ENCODE data around the gene SNCG.
"Not testable (repeated sequence)": the region's sequence is repeated elsewhere in the genome, so short reads cannot be mapped to it uniquely, and the experiment has no call there.

SNCG gene

DNA sequence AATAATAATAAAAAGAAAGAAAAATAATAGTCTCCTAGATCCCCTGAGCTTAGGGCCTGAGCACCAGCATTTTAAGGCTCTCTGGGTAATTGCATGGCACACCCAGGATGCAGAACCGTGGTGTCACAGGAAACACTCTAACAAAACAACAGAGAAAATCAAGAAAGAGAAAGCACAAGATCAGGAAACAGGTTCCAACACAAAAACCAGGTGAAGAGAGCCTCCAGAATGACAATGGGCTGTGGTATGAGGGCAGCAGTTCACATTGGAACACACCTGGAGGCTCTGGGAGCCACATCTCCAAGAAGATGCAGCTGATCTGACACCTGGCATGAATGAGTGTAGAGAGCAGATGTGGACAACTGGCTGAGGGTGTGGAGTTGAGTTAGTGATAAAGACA is 8.1 kb upstream of the SNCG start:
- TF ChIP-seq, protein P1, sequence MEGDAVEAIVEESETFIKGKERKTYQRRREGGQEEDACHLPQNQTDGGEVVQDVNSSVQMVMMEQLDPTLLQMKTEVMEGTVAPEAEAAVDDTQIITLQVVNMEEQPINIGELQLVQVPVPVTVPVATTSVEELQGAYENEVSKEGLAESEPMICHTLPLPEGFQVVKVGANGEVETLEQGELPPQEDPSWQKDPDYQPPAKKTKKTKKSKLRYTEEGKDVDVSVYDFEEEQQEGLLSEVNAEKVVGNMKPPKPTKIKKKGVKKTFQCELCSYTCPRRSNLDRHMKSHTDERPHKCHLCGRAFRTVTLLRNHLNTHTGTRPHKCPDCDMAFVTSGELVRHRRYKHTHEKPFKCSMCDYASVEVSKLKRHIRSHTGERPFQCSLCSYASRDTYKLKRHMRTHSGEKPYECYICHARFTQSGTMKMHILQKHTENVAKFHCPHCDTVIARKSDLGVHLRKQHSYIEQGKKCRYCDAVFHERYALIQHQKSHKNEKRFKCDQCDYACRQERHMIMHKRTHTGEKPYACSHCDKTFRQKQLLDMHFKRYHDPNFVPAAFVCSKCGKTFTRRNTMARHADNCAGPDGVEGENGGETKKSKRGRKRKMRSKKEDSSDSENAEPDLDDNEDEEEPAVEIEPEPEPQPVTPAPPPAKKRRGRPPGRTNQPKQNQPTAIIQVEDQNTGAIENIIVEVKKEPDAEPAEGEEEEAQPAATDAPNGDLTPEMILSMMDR (IDR thresholded peaks at IDR 0.05; ENCODE audit: insufficient read depth, low read length, missing control alignments) = no peak
- no peak for DNase-seq (ENCODE audit: low read depth, low spot score)
- ChIA-PET POLR2A (no interaction called here), CTCF (interaction anchor here (1.1 to 17.4 kb wide), 4 partner anchors 6 to 257 kb away, joined by 3 to 171 read pairs (median 6); partner anchors contain the start of genes ADIRF, MMRN2 and SNCG)
- no peak overlapping the region for H3K4me3 ChIP-seq (ENCODE audit: low read depth, low read length)

DNA sequence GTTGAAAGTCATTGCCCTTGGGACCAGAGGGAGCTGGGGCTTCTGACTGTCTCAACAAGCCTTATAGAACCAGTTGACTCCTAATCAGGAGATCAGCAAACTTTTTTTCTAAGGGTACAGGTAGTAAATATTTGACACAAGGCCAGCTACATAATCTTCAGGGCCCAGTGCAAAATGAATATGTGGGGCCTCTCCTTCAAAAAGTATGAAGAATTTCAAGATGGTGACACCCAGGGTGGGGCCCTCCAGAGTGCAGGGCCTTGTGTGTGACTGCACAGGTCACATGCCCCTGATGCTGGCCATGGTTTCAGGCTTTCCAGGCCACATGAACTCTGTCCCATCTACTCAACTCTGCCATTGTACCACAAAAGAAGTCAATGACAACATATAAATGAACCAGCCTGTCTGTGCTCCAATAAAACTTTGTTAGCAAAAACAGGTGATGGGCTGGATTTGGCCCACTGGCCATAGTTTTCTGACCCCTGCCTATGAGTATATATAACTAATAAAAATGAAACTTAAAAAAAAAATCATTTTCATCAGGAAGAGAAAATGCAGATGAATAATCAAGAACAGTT is 7.1 kb upstream of the SNCG start:
- H3K4me3 ChIP-seq (ENCODE audit: low read depth, low read length) = no peak overlapping the region
- ChIA-PET POLR2A (no interaction called here), CTCF (interaction anchor here (1.3 to 17.4 kb wide), 4 partner anchors 5 to 257 kb away, joined by 3 to 171 read pairs (median 90); partner anchors contain the start of genes ADIRF, MMRN2 and SNCG)
- no peak for DNase-seq (ENCODE audit: low read depth, low spot score)
- TF ChIP-seq, protein P1 (IDR thresholded peaks at IDR 0.05; ENCODE audit: insufficient read depth, low read length, missing control alignments) = no peak

DNA sequence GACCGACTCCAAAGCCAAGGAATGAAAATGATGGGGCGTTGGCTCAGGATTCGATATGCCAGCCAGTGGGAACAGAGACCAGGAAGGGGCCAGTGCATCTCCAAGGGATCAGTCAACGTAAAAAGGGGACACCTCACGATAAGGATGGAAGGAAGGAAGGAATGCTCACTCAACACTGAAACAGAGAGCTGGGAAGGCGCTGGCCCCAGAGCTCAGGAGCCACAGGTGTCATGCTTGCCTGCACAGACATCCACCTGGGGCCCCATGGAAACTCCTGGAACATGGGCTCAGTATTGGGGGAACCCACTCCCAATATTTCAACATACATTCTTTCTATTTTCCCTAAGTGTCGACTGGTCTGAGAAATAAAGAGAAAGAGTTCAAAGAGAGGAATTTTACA is 6.3 kb upstream of the SNCG start:
- CTCF ChIA-PET = interaction anchor here (3.4 to 10.1 kb wide), 2 partner anchors 9 to 15 kb away, joined by 24 to 171 read pairs; partner anchors contain the start of gene ADIRF
- DNase-seq (ENCODE audit: low read depth, low spot score) = no peak
- no peak overlapping the region for H3K4me3 ChIP-seq (ENCODE audit: low read depth, low read length)
- POLR2A ChIA-PET = no interaction called here
- TF ChIP-seq, protein P1 (IDR thresholded peaks at IDR 0.05; ENCODE audit: insufficient read depth, low read length, missing control alignments) = no peak

DNA sequence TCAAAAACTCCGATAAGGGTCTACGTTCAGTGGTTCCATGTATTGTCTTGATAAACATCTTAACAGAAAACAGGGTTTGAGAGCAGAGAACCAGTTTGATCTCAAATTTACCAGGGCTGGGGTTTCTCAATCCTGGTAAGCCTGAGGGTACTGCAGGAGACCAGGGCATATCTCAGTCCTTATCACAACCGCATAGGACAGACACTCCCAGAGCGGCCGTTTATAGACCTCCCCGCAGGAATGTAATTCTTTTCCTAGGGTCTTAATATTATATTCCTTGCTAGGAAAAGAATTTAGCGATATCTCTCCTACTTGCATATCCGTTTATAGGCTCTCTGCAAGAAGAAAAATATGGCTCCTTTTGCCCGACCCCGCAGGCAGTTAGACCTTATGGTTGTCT is 5.7 kb upstream of the SNCG start:
- POLR2A ChIA-PET; H3K4me3 ChIP-seq (ENCODE audit: low read depth, low read length); DNase-seq (ENCODE audit: low read depth, low spot score): not testable (repeated sequence)
- CTCF ChIA-PET = interaction anchor here (3.4 to 10.1 kb wide), 2 partner anchors 10 to 14 kb away, joined by 24 to 171 read pairs; partner anchors contain the start of gene ADIRF

DNA sequence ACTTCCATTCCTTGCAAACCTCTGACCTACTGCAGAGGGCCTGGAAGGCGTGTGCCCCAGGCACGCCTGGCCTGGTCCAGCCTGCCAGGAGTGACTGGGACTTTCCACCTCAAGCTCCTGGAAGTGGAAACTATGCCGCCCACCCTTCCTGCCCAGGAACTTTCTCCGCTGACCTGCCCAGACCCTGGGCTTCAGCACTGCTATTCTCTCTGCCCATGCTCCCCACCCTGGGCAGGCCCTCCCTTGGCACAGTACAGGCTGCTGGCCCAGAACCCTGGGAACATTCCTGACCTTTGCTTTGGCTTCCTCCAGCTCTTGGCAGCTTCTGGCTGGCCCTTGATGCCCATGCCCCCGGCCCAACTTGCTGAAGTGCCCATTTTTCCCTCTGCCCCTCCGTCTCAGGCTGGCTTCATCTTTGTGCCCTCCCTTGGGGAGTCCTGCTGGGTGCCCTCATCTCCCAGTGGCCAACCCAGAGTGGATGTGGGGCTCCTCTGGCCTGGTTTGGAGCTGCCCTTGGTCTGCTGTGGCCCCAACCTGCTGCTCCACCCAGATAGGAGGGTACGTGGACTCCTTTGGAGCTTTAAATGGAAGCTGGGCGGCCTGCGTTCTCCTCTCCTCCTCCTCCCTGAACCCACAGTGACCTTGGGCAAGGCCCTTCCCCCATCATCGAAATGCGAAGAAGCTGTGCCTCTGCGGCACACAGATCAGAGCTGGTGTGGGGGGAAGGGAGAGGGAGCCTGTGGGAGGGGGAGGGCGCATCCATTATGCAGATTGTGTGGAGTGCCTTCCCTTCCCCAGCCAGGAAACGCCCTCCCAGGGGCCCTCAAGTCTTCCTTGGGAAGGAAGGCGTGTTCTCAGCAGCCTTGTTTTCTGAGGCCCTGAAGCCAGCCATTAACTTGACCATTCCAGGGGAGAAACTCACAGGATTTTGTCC is 4.4 kb upstream of the SNCG start:
- POLR2A ChIA-PET = interaction anchor here (1.1 to 1.2 kb wide), 2 partner anchors 17 to 551 kb away, joined by 3 to 4 read pairs; partner anchors contain the start of gene MINPP1
- CTCF ChIA-PET = interaction anchor here (1.0 to 10.1 kb wide), 4 partner anchors 11 to 23 kb away, joined by 3 to 171 read pairs (median 14); partner anchors contain the start of gene ADIRF
- TF ChIP-seq, protein P1 (IDR thresholded peaks at IDR 0.05; ENCODE audit: insufficient read depth, low read length, missing control alignments) = no peak
- no peak overlapping the region for H3K4me3 ChIP-seq (ENCODE audit: low read depth, low read length)
- no peak for DNase-seq (ENCODE audit: low read depth, low spot score)

DNA sequence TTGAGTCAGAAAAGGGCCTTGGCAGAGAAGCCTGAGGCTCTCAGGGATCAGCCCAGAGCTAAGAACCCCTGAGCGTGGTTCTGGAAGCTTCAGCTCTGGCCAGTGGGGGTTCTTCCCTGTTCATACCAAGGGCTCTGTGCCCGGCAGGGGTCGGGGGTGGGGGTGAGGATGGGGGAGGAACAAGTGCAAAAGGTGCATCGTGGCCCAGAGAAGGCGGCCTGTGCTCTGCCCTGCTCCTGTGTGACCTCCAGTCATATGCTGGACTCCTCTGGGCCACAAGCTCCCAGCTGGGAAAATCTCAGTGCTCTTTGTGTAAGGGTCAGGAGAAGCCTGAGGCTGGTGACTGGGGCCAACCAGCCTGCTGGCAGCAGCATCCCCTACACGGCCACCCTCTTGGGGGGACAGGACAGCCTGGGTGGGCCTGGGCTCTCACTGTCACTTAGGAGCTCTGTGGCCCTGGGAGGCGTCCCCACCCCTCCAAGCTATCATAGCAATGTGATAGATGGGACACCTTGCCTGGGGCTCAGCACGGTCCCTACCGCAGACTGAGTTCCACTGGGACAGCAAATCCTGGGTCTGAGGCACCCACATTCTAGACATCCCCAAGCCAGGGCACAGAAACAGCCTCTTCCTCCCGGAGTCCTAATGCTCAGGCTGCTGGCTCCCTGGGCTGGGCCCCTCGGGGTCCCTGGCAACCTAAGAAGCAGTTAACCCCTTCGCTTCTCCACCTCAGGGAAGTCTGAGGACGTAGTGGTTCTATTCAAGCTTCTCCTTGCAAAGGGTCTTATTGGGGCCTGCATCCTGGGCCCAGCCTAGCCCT is 3.5 kb upstream of the SNCG start:
- ChIA-PET POLR2A (interaction anchor here (1.1 to 1.2 kb wide), 2 partner anchors 16 to 550 kb away, joined by 3 to 4 read pairs; partner anchors contain the start of gene MINPP1), CTCF (interaction anchor here (1.0 to 10.1 kb wide), 4 partner anchors 12 to 22 kb away, joined by 3 to 171 read pairs (median 14); partner anchors contain the start of gene ADIRF)
- H3K4me3 ChIP-seq (ENCODE audit: low read depth, low read length) = no peak overlapping the region
- DNase-seq (ENCODE audit: low read depth, low spot score) = no peak
- TF ChIP-seq, protein P1 (IDR thresholded peaks at IDR 0.05; ENCODE audit: insufficient read depth, low read length, missing control alignments) = no peak
